Measurements from ENCODE around the gene FKBP11. TPM values are rescaled to one million over a fixed set of nuclear protein-coding genes. Genes with fewer than 3 reads are reported as not detected.

Gene FKBP11
- total RNA-seq, 2 donors from 2014 or later: 12.1 to 33.1 TPM

DNA sequence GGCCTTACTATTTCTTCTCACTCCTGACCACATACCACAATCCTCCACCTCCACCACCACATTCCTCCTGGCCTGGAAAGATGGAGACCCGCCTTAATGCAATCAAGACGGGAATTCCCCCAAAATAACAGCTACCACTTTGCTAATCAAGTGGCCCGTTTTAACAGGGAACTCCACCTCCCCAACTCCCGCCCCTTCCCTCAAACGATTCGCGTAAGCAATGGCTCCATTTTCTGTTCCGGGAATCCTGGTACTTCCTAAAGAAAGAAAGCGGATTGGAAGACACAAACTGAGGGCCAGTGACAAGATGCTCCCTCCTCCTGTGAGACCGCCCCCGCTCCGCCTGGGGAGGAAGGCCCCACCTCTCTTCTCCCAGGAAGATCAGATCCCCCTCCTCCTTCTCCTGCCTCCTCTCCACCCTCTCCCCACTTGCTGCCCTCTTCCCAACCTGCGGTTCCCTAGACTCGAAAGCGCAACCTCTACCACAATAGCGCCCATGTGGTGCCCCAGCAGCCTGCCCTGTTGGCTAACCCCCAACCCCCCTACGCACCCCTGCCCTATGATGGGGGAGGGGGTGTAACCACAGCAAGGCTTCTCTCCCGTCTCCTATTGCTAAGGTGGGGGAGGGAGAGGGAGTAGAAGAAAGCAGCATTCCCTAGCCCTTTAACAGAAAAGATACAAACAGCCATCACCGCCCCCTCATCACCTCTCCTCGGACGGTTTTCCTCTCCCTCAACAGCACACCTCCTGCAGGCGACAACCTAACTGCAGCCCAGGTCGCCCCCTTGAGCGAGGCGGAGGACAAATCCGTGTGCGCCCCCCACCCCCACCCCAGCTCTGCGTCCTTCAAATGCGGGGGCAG lies 31.2 kb upstream of the FKBP11 start:
- under 1% methylated on average over 29 of the region's 29 CpGs for WGBS
- no peaks in the 10 kb centered on the region for H3K9me3 ChIP-seq
- no peaks in the 10 kb centered on the region for H3K27me3 ChIP-seq (replicated peaks; ENCODE audit: insufficient read depth)
- DNase-seq (ENCODE audit: low spot score): peak; percentile 86
- peaks cover 4% of the 10 kb centered on the region for H3K4me1 ChIP-seq (replicated peaks)
- H3K36me3 ChIP-seq: no peaks in the 10 kb centered on the region
- TF ChIP-seq, protein P1, sequence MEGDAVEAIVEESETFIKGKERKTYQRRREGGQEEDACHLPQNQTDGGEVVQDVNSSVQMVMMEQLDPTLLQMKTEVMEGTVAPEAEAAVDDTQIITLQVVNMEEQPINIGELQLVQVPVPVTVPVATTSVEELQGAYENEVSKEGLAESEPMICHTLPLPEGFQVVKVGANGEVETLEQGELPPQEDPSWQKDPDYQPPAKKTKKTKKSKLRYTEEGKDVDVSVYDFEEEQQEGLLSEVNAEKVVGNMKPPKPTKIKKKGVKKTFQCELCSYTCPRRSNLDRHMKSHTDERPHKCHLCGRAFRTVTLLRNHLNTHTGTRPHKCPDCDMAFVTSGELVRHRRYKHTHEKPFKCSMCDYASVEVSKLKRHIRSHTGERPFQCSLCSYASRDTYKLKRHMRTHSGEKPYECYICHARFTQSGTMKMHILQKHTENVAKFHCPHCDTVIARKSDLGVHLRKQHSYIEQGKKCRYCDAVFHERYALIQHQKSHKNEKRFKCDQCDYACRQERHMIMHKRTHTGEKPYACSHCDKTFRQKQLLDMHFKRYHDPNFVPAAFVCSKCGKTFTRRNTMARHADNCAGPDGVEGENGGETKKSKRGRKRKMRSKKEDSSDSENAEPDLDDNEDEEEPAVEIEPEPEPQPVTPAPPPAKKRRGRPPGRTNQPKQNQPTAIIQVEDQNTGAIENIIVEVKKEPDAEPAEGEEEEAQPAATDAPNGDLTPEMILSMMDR (IDR thresholded peaks at IDR 0.05): no peak
- peak; percentile 44 for TF ChIP-seq POLR2A (IDR thresholded peaks at IDR 0.05)
- TF ChIP-seq POLR2AphosphoS5 (IDR thresholded peaks at IDR 0.05): peak; percentile 91
- intact Hi-C loops (cut with DNase I): no loop called here
- peak overlapping the region; percentile 91 to 98 for H3K4me3 ChIP-seq
- H3K27ac ChIP-seq: peak overlapping the region; percentile 75 to 87

DNA sequence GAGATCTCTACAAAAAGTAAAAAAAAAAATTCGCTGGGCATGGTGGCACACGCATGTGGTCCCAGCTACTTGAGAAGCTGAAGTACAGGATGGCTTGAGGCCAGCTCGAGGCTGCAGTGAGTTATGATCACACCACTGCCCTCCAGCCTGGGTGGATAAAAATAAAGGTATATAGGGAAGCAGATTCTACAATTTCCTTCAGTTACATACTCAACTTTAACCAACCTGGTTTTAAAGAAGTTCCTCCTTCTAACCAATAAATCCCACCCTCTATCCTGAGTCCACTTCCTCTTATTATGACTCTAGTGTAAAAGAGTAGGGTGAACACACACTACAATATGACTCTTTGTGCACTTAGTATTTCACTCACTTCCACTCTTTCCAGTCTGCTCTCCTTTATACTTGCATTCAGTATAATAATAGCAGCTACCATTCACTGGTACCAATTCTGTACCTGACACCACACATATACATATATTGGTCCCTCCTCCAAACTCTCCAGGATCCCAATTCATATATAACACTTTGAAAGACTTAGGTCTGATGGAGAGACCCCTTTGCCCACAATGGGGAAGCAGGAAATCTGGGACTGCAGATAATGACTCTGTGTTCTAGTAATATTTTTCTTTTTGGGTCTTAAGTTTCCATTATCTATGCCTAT lies 29.7 kb upstream of the FKBP11 start:
- WGBS: 81% methylated on average over 3 of the region's 3 CpGs
- Histone ChIP-seq H3K27ac (no peak overlapping the region), H3K4me3 (no peak overlapping the region), H3K4me1 (replicated peaks) (peaks cover 4% of the 10 kb centered on the region), H3K9me3 (no peaks in the 10 kb centered on the region), H3K27me3 (replicated peaks; ENCODE audit: insufficient read depth) (no peaks in the 10 kb centered on the region), H3K36me3 (no peaks in the 10 kb centered on the region)
- no peak for DNase-seq (ENCODE audit: low spot score)
- no peak for TF ChIP-seq POLR2AphosphoS5 (IDR thresholded peaks at IDR 0.05)
- TF ChIP-seq POLR2A (IDR thresholded peaks at IDR 0.05): no peak
- TF ChIP-seq, protein P1 (IDR thresholded peaks at IDR 0.05): no peak
- intact Hi-C loops (cut with DNase I): no loop called here

DNA sequence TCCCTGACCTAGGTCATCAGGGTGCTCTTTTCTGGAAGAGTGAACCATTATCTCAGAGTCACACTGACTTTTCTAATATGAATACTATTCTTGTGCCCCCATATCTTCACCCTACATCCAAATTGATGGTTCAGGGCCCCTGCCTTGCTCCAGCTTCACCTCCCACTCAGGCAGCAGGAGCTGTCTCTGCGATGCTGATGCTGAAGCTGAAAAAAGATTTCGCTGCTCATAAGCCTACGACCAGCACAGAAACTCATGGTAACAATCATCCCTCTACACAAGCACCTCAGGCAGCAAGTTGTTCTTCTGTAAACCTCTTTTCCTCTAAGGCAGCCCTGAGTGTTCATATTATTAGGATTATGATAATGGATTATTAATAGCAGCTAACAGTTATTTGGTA lies 28.8 kb upstream of the FKBP11 start:
- Histone ChIP-seq H3K27ac (no peak overlapping the region), H3K4me1 (replicated peaks) (peaks cover 4% of the 10 kb centered on the region), H3K27me3 (replicated peaks; ENCODE audit: insufficient read depth) (no peaks in the 10 kb centered on the region), H3K9me3 (no peaks in the 10 kb centered on the region), H3K4me3 (no peak overlapping the region), H3K36me3 (no peaks in the 10 kb centered on the region)
- no peak for DNase-seq (ENCODE audit: low spot score)
- intact Hi-C loops (cut with DNase I): no loop called here
- 91% methylated on average over 3 of the region's 3 CpGs for WGBS
- TF ChIP-seq POLR2A (IDR thresholded peaks at IDR 0.05): no peak
- TF ChIP-seq, protein P1 (IDR thresholded peaks at IDR 0.05): no peak
- TF ChIP-seq POLR2AphosphoS5 (IDR thresholded peaks at IDR 0.05): no peak

DNA sequence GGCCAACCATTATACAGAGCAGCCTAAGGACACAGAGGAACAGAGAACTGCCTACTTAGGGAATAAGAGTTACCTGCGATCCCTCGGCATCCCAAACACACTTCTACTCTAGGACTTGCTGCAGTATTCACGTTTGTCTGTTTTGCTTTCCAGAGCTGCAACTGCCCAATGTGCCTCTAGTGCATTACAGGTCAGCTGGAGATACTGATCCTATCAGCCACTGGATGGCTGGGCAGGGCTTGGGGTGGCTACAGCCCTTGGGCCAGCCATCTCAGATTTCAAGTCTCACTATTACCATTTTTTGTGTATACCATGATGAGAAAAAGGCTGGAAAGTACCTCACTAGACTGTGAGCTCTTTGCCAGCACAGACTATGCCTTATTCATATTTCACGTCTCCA lies 27.4 kb upstream of the FKBP11 start:
- TF ChIP-seq, protein P1 (IDR thresholded peaks at IDR 0.05): no peak
- no peak for TF ChIP-seq POLR2AphosphoS5 (IDR thresholded peaks at IDR 0.05)
- TF ChIP-seq POLR2A (IDR thresholded peaks at IDR 0.05): no peak
- peaks cover 4% of the 10 kb centered on the region for H3K4me1 ChIP-seq (replicated peaks)
- no peak overlapping the region for H3K4me3 ChIP-seq
- H3K36me3 ChIP-seq: no peaks in the 10 kb centered on the region
- no peak for DNase-seq (ENCODE audit: low spot score)
- no peaks in the 10 kb centered on the region for H3K9me3 ChIP-seq
- no peaks in the 10 kb centered on the region for H3K27me3 ChIP-seq (replicated peaks; ENCODE audit: insufficient read depth)
- intact Hi-C loops (cut with DNase I): no loop called here
- no peak overlapping the region for H3K27ac ChIP-seq
- WGBS: 90% methylated on average over 4 of the region's 4 CpGs

All from prostate gland (tissue), 2 donors.